ENCODE data around the gene SPOCK1.

- no peak for TF ChIP-seq GATA2 (IDR thresholded peaks at IDR 0.05; ENCODE audit: low read depth, low read length)
- no peak for TF ChIP-seq GATA3 (IDR thresholded peaks at IDR 0.05; ENCODE audit: low read depth, low read length)
Observed at GRCh38 chr5:137332296-137332695, 166.8 kb downstream of the SPOCK1 start.

Data from SH-SY5Y (cell line).